Hepatocyte (in vitro differentiated cells): ENCODE results near the gene CORT.

Source experiments
- EZH2 ChIP-seq: fragments of 200-600 bp; sonication (generic); IDR thresholded peaks from 2 replicates; pipeline ENCODE4 v1.6.1; 2016; ENCODE audit warnings: antibody characterized with exemption, mild to moderate bottlenecking, borderline replicate concordance
- EZH2phosphoT487 ChIP-seq: fragments of 200-600 bp; sonication (generic); IDR thresholded peaks from one replicate; pipeline ENCODE4 v1.6.1; 2018; ENCODE audit warnings: antibody characterized with exemption, mild to moderate bottlenecking, low read depth, moderate library complexity; ENCODE audit not compliant: unreplicated experiment, severe bottlenecking
- TF ChIP-seq, protein P1 (sequence below): fragments of 200-600 bp; sonication (generic); IDR thresholded peaks from 2 replicates; pipeline ENCODE4 v1.5.1; 2016; ENCODE audit warnings: antibody characterized with exemption, mild to moderate bottlenecking; ENCODE audit not compliant: poor library complexity

DNA sequence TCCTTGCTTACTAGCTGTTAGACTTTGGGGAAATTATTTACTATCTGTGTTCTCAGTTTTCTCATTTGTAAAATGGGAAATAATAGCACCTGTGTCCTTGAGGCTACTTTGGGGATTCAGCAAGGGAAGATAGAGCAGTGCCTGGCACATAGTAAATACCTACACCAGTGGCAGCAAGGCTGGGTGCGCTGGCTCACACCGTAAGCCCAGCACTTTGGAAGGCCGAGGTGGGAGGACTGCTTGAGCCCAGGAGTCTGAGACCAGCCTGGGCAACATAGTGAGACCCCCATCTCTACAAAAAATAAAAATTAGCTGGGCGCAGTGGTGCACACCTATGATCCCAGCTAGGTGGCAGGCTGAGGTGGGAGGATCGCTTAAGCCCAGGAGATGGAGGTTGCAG, 28.2 kb upstream of the CORT start:
- TF ChIP-seq, protein P1, sequence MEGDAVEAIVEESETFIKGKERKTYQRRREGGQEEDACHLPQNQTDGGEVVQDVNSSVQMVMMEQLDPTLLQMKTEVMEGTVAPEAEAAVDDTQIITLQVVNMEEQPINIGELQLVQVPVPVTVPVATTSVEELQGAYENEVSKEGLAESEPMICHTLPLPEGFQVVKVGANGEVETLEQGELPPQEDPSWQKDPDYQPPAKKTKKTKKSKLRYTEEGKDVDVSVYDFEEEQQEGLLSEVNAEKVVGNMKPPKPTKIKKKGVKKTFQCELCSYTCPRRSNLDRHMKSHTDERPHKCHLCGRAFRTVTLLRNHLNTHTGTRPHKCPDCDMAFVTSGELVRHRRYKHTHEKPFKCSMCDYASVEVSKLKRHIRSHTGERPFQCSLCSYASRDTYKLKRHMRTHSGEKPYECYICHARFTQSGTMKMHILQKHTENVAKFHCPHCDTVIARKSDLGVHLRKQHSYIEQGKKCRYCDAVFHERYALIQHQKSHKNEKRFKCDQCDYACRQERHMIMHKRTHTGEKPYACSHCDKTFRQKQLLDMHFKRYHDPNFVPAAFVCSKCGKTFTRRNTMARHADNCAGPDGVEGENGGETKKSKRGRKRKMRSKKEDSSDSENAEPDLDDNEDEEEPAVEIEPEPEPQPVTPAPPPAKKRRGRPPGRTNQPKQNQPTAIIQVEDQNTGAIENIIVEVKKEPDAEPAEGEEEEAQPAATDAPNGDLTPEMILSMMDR = no peak
- TF ChIP-seq EZH2 (no peak), EZH2phosphoT487 (no peak)
